GM19099 (cell line): ENCODE measurements around the gene PTPRA.

Experiments
- POLR2A ChIP-seq: IDR thresholded peaks from 3 replicates; pipeline ENCODE4 v1.6.1; 2011; ENCODE audit warnings: low read depth; ENCODE audit not compliant: insufficient read length; ENCODE audit errors: extremely low read depth

Gene PTPRA

DNA sequence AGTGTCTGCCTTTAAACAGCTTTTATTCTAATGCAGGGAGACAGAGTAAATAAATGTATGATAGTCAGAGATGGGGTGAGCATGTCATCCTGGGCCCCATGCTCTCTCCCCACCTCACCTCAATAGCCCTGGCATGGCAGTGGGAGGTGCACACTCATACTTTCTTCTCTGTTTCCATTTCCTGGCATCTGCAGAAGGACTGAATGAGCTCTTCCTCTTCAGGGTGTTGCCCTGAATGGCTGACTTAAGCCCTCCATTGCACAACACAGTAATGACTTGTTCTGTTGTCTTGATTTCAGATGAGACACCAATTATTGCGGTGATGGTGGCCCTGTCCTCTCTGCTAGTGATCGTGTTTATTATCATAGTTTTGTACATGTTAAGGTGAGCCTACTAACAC, 113.2 kb downstream of the PTPRA start:
- no peak for TF ChIP-seq POLR2A

GRCh38 chr20:2987861-2988260, 114.6 kb downstream of the PTPRA start:
- no peak for TF ChIP-seq POLR2A

- TF ChIP-seq POLR2A, result no peak
Observed at GRCh38 chr20:2991532-2991931, 118.3 kb downstream of the PTPRA start.

GRCh38 chr20:2993250-2993649, 120.0 kb downstream of the PTPRA start:
- no peak for TF ChIP-seq POLR2A

- TF ChIP-seq POLR2A, result no peak
Observed at GRCh38 chr20:2995796-2996195, 122.5 kb downstream of the PTPRA start.

DNA sequence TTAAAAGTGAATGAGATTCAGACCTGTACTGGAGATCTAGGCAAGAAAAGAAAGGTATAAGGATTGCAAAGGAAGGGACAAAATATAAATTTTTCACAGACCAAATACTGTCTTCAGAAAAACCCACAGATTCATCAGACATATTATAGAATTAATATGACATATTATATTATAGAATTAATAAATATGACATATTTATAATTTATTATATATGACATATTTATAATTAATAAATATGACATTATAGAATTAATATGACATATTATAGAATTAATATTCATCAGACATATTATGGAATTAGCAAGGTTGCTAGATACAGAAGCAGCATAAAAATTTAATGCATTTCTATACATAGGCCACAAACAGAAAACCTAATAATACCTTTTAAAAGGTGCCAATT, 125.4 kb downstream of the PTPRA start:
- no peak for TF ChIP-seq POLR2A

GRCh38 chr20:3000852-3001523, 127.7 kb downstream of the PTPRA start:
- TF ChIP-seq POLR2A, result no peak

GRCh38 chr20:3003416-3003815, 130.1 kb downstream of the PTPRA start:
- TF ChIP-seq POLR2A, result no peak

GRCh38 chr20:3010985-3011723, 137.9 kb downstream of the PTPRA start:
- TF ChIP-seq POLR2A, result no peak

DNA sequence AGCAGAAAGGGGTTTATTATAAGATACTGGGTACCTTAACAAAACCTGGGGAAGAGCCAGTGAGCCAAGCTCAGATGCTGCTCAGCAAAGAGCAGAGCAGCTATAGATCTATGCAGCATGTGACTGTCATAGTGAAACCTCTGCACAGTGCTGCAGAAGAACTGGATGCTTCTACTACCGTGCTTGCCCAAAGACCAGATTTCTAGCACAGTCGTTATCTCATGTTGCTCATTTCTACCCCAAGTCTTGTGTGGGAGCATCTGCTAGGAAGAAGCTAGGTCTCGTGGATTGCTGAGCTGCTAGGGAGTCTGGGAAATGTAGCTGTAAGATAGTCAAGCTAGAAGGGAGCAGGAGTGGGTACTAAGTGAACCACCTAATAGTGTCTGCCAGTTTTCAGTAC, 138.5 kb downstream of the PTPRA start:
- TF ChIP-seq POLR2A, result no peak

DNA sequence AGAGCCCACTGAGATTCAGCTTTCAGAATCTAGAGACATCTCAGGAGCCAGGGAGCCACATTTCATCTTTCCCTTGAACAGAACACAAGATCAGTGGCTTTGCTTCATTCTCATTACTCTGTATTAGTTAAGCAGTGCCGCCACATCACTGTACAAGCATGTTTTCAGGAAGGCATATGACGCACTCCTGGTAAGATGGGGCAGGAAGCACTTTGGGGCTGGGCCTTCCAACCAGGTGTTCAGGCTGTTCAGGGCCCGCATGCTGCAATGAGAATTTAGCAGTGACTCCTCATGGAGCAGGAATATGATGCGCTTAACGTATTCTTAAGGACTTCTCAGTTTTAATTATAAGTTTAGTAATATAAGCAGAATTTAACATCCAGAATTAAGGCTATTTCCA, 140.5 kb downstream of the PTPRA start:
- TF ChIP-seq POLR2A, result no peak

DNA sequence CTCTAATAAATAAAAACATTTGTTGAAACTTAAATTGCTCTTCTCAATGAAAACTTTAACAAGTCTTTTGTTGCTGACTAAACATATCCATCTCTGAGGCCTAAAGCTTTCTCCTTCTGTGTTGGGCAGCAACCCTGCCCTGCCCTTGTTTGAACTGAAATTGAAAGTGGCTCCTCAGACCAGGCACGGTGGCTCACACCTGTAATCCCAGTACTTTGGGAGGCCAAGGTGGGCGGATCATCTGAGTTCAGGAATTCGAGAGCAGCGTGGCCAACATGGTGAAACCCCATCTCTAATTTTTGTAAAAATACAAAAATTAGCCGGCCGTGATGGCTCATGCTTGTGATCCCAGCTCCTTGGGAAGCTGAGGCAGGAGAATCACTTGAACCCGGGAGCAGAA, 140.9 kb downstream of the PTPRA start:
- no peak for TF ChIP-seq POLR2A

GRCh38 chr20:3014662-3015061, 141.4 kb downstream of the PTPRA start:
- TF ChIP-seq POLR2A, result no peak

- no peak for TF ChIP-seq POLR2A
Observed at GRCh38 chr20:3021327-3021726, 148.0 kb downstream of the PTPRA start.

DNA sequence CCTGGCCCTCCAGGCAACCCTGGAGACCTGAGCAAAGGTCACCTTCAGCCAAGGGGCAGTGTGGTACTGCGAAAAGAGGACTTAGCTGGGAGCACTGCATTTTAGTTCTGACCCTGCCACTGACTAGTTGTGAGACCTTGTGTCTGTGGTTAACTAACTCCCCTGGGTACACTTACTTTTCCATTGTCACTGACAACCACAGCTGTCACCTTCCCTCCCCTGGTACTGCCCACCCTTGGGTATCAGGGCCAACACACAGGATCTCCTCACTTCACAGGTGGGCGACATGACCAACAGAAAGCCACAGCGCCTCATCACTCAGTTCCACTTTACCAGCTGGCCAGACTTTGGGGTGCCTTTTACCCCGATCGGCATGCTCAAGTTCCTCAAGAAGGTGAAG, 148.5 kb downstream of the PTPRA start:
- TF ChIP-seq POLR2A, result no peak

DNA sequence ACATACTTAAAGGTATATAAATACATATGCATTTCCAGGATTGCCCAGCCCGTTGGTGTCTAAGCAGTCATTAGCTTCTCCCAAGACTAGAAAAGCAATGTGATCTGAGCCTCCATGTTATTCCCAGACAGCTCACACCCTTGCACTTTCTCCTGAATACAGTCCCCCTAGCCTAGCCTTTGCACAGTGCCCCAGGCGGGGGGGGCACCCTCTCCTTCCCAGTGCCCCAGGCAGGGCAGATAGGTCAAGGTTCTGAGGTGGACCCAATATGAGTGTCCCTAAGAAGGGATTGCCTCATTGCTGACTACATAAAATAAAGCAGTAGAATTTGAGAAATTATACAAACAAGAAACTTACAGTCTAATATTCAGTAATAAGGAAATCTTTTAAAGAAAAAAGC, 154.7 kb downstream of the PTPRA start:
- no peak for TF ChIP-seq POLR2A
